SK-N-SH (cell line): ENCODE measurements around the gene KRT14. TPM values are rescaled to one million over a fixed set of nuclear protein-coding genes. Genes with fewer than 3 reads are reported as not detected.

Experiments used
- CTCF ChIA-PET: fragments of 300-600, 350-600 bp; formaldehyde crosslinking; extraction: SDS; loops from one replicate; lab custom pipeline; 2021; lab: Yijun Ruan, JAX
- POLR2A ChIA-PET: fragments of 350-600 bp; sonication (Branson Sonifier 250); formaldehyde crosslinking; extraction: SDS; loops from one replicate; lab custom pipeline; 2020; ENCODE audit warnings: antibody characterized with exemption, inconsistent platforms; lab: Yijun Ruan, JAX
- DNase-seq: peaks from one replicate; pipeline ENCODE4 v3.0.0; 2012
- H2AFZ ChIP-seq: fragments of 200-600 bp; sonication (generic); 2 replicates; pipeline ENCODE4 v1.8.1; 2016; ENCODE audit warnings: antibody characterized with exemption, mild to moderate bottlenecking, low read depth
- H3F3A ChIP-seq: fragments of 200-600 bp; sonication (generic); replicated peaks from 2 replicates; pipeline ENCODE3; 2016; ENCODE audit warnings: antibody characterized with exemption, mild to moderate bottlenecking; ENCODE audit not compliant: insufficient read depth
- H3K27ac ChIP-seq, 2 experiments: fragments of 200-500 bp in 1 of 2; fragments of 200-600 bp in 1 of 2; sonication (Bioruptor generic) in 1 of 2; sonication (generic), shearing (Covaris generic) in 1 of 2; 2 replicates each; pipeline versions ENCODE4 v1.5.1 to v1.6.1; 2014 to 2016; ENCODE audit warnings: low read depth in 2 of 2, inconsistent platforms in 1 of 2, low read length in 1 of 2, mild to moderate bottlenecking in 1 of 2, mixed read lengths in 1 of 2
- H3K27me3 ChIP-seq: fragments of 200-600 bp; sonication (generic), shearing (Covaris generic); 2 replicates; pipeline ENCODE4 v1.6.1; 2016; ENCODE audit warnings: mixed run types; ENCODE audit not compliant: insufficient read depth
- H3K36me3 ChIP-seq, 2 experiments: fragments of 200-500 bp in 1 of 2; fragments of 200-600 bp in 1 of 2; sonication (Bioruptor generic) in 1 of 2; sonication (generic) in 1 of 2; replicated peaks in 1 of 2; 2 replicates each; pipeline versions ENCODE3 to v1.5.1; 2014 to 2016; ENCODE audit warnings: low read length in 1 of 2, mild to moderate bottlenecking in 1 of 2; ENCODE audit not compliant: insufficient read depth in 2 of 2, control insufficient read depth in 1 of 2
- H3K4me1 ChIP-seq, 2 experiments: fragments of 200-500 bp in 1 of 2; fragments of 200-600 bp in 1 of 2; sonication (Bioruptor generic) in 1 of 2; sonication (generic), shearing (Covaris generic) in 1 of 2; 2 replicates each; pipeline versions ENCODE4 v1.5.1 to v1.6.1; 2014 to 2016; ENCODE audit warnings: low read depth in 1 of 2, low read length in 1 of 2, mixed run types in 1 of 2; ENCODE audit not compliant: insufficient read depth in 2 of 2, control insufficient read depth in 1 of 2
- H3K4me2 ChIP-seq: fragments of 200-600 bp; sonication (generic), shearing (Covaris generic); 2 replicates; pipeline ENCODE4 v1.6.1; 2017; ENCODE audit warnings: mixed run types
- H3K4me3 ChIP-seq, 2 experiments: fragments of 200-500 bp in 1 of 2; fragments of 200-600 bp in 1 of 2; sonication (Bioruptor generic) in 1 of 2; sonication (generic), shearing (Covaris generic) in 1 of 2; 2 replicates each; pipeline versions ENCODE4 v1.5.1 to v1.8.1; 2014 to 2016; ENCODE audit warnings: low read depth in 2 of 2, inconsistent platforms in 1 of 2, low read length in 1 of 2, mild to moderate bottlenecking in 1 of 2, mixed read lengths in 1 of 2, moderate library complexity in 1 of 2
- H3K79me2 ChIP-seq: fragments of 200-600 bp; sonication (generic); 2 replicates; pipeline ENCODE4 v1.8.1; 2017; ENCODE audit warnings: mild to moderate bottlenecking; ENCODE audit not compliant: insufficient read depth
- H3K9ac ChIP-seq: fragments of 200-600 bp; sonication (generic); 2 replicates; pipeline ENCODE4 v1.6.1; 2017; ENCODE audit warnings: mixed run types
- H3K9me2 ChIP-seq: fragments of 200-600 bp; sonication (generic); 2 replicates; pipeline ENCODE4 v1.6.1; 2017; ENCODE audit warnings: mixed run types
- H3K9me3 ChIP-seq: fragments of 200-600 bp; sonication (generic); 2 replicates; pipeline ENCODE4 v1.6.1; 2017; ENCODE audit warnings: mixed run types, mild to moderate bottlenecking, moderate library complexity
- H4K20me1 ChIP-seq: fragments of 200-600 bp; sonication (generic); 2 replicates; pipeline ENCODE4 v1.6.1; 2017; ENCODE audit warnings: mild to moderate bottlenecking, mixed run types; ENCODE audit not compliant: insufficient read depth
- CHD2 ChIP-seq: fragments of 150-350 bp; IDR thresholded peaks from 2 replicates; pipeline ENCODE4 v1.6.1; 2018; ENCODE audit warnings: low read length; ENCODE audit not compliant: partially characterized antibody
- EZH2phosphoT487 ChIP-seq: fragments of 200-600 bp; sonication (generic); IDR thresholded peaks from 2 replicates; pipeline ENCODE4 v1.6.1; 2017; ENCODE audit warnings: low read depth, mixed run types, mild to moderate bottlenecking, antibody characterized with exemption, moderate library complexity, borderline replicate concordance
- FOXM1 ChIP-seq: IDR thresholded peaks from 2 replicates; pipeline ENCODE4 v1.4.0; 2012; ENCODE audit warnings: low read depth, mild to moderate bottlenecking
- JUND ChIP-seq: IDR thresholded peaks from 2 replicates; pipeline ENCODE4 v1.4.0; 2012
- MAX ChIP-seq: IDR thresholded peaks from 2 replicates; pipeline ENCODE4 v1.4.0; 2012; ENCODE audit warnings: low read depth
- MEF2A ChIP-seq: IDR thresholded peaks from 2 replicates; pipeline ENCODE4 v1.4.0; 2012; ENCODE audit warnings: low read depth, borderline replicate concordance
- MXI1 ChIP-seq: IDR thresholded peaks from 2 replicates; pipeline ENCODE4 v1.6.1; 2012; ENCODE audit warnings: mild to moderate bottlenecking, low read depth, low read length, improper control_type of control experiment
- PBX3 ChIP-seq: IDR thresholded peaks from 2 replicates; pipeline ENCODE4; 2012
- RCOR1 ChIP-seq: fragments of 150-350 bp; IDR thresholded peaks from 2 replicates; pipeline ENCODE4 v1.6.1; 2017; ENCODE audit warnings: antibody characterized with exemption, low read length
- SIN3A ChIP-seq: IDR thresholded peaks from 2 replicates; pipeline ENCODE4 v1.6.1; 2012; ENCODE audit warnings: low read depth, mild to moderate bottlenecking, low read length, moderate library complexity, borderline replicate concordance
- WGBS: methylation state at CpG from one replicate; pipeline ENCODE4 v1.1.6; 2017; ENCODE audit warnings: low lambda C conversion rate; 5-methylcytosine and 5-hydroxymethylcytosine counted together
- polyA plus RNA-seq, 3 experiments: library from polyadenylated mRNA; depleted of rRNA; stranded (reverse); fragments of >200 nt; gene quantifications; 2 replicates each; pipeline ENCODE4 v1.2.3, GENCODE V29; 2012
- TF ChIP-seq, protein P1 (sequence below): IDR thresholded peaks from 2 replicates; pipeline ENCODE4 v1.4.0; 2012; ENCODE audit warnings: low read depth, borderline replicate concordance
- TF ChIP-seq, protein P2 (sequence below): fragments of 200-600 bp; sonication (generic); IDR thresholded peaks from 2 replicates; pipeline ENCODE4 v1.6.1; 2017; ENCODE audit warnings: antibody characterized with exemption, mild to moderate bottlenecking, moderate library complexity

The KRT14 gene
- polyA plus RNA-seq, 1 of the 3 experiments (the other 2 are of a cell fraction): not detected

- no peaks in the 10 kb centered on the region for H3K36me3 ChIP-seq
- H3K9ac ChIP-seq: no peak overlapping the region
- ChIA-PET CTCF (interaction anchor here (0.7 to 5.4 kb wide), 8 partner anchors 10 to 131 kb away, joined by 3 to 76 read pairs (median 6); no protein-coding TSS in a partner anchor), POLR2A (no interaction called here)
- H3K4me2 ChIP-seq: no peak overlapping the region
- no peak overlapping the region for H3K4me3 ChIP-seq
- no peak overlapping the region for H2AFZ ChIP-seq
- no peaks in the 10 kb centered on the region for H3K27me3 ChIP-seq
- H3K27ac ChIP-seq: no peak overlapping the region
- H3K9me3 ChIP-seq: no peaks in the 10 kb centered on the region
- TF ChIP-seq, protein P1, sequence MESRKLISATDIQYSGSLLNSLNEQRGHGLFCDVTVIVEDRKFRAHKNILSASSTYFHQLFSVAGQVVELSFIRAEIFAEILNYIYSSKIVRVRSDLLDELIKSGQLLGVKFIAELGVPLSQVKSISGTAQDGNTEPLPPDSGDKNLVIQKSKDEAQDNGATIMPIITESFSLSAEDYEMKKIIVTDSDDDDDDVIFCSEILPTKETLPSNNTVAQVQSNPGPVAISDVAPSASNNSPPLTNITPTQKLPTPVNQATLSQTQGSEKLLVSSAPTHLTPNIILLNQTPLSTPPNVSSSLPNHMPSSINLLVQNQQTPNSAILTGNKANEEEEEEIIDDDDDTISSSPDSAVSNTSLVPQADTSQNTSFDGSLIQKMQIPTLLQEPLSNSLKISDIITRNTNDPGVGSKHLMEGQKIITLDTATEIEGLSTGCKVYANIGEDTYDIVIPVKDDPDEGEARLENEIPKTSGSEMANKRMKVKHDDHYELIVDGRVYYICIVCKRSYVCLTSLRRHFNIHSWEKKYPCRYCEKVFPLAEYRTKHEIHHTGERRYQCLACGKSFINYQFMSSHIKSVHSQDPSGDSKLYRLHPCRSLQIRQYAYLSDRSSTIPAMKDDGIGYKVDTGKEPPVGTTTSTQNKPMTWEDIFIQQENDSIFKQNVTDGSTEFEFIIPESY: no peak
- TF ChIP-seq, protein P2, sequence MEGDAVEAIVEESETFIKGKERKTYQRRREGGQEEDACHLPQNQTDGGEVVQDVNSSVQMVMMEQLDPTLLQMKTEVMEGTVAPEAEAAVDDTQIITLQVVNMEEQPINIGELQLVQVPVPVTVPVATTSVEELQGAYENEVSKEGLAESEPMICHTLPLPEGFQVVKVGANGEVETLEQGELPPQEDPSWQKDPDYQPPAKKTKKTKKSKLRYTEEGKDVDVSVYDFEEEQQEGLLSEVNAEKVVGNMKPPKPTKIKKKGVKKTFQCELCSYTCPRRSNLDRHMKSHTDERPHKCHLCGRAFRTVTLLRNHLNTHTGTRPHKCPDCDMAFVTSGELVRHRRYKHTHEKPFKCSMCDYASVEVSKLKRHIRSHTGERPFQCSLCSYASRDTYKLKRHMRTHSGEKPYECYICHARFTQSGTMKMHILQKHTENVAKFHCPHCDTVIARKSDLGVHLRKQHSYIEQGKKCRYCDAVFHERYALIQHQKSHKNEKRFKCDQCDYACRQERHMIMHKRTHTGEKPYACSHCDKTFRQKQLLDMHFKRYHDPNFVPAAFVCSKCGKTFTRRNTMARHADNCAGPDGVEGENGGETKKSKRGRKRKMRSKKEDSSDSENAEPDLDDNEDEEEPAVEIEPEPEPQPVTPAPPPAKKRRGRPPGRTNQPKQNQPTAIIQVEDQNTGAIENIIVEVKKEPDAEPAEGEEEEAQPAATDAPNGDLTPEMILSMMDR: no peak
- no peak for TF ChIP-seq PBX3
- no peak for TF ChIP-seq JUND
- TF ChIP-seq MAX: no peak
- no peak for TF ChIP-seq RCOR1
- TF ChIP-seq MXI1: no peak
- TF ChIP-seq SIN3A: no peak
- TF ChIP-seq FOXM1: no peak
- TF ChIP-seq MEF2A: no peak
- TF ChIP-seq EZH2phosphoT487: no peak
- no peak for TF ChIP-seq CHD2
- no peaks in the 10 kb centered on the region for H4K20me1 ChIP-seq
- WGBS: 77% methylated on average over 7 of the region's 7 CpGs
- no peak for DNase-seq
- H3F3A ChIP-seq: peaks cover 21% of the 10 kb centered on the region
- H3K79me2 ChIP-seq: no peaks in the 10 kb centered on the region
- no peaks in the 10 kb centered on the region for H3K9me2 ChIP-seq
- peaks cover 28 to 56% of the 10 kb centered on the region in 2 experiments for H3K4me1 ChIP-seq
These were observed 51.7 kb downstream of the KRT14 start for GRCh38 chr17:41534899-41535546.
